ENCODE data around the gene SENP5. TPM values are rescaled to one million over a fixed set of nuclear protein-coding genes. Genes with fewer than 3 reads are reported as not detected.

The SENP5 gene
- total RNA-seq, 1 experiment from 2014 or later: 30.4 TPM

DNA sequence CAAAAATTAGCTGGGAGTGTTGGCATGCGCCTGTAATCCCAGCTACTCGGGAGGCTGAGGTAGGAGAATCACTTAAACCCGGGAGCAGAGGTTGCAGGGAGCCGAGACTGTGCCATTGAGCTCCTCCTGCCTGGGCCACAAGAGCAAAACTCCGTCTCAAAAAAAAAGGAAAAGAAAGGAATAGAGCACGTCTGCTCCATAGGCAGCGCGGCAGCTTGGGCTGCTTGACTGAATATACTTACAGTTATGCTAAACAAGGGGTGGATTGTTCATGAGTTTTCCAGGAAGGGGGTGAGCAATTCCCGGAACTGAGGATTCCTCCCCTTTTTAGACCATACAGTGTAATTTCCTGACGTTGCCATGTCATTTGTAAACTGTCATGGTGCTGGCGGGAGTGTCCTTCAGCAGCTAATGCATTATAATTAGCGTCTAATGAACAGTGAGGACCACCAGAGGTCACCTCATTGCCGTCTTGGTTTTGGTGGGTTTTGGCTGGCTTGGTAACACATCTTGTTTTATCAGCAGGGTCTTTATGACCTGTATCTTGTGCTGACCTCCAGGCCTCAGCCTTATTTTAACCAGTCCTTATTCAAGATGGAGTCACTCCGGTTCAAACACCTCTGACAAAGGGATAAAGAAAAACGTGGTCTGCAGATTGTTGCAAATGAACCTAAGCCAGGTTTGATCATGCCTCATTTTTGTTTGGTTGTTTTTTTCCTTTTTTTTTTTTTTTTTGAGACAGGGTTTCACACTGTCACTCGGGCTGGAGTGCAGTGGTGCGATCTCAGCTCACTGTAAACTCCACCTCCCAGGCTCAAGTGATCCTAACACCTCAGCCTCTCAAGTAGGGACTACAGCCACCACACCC lies 24.9 kb upstream of the SENP5 start:
- no peak overlapping the region for H2BK20ac ChIP-seq (ENCODE audit: low read depth, low read length, poor library complexity, severe bottlenecking)
- no peak overlapping the region for H4K5ac ChIP-seq (ENCODE audit: insufficient read length, low read depth, low read length)
- H2BK15ac ChIP-seq (ENCODE audit: low read depth, low read length): no peak overlapping the region
- WGBS (ENCODE audit: extremely low coverage, insufficient read length, low lambda C conversion rate): no CpG with 5 or more reads among the region's 17 CpGs
- no peak overlapping the region for H2BK12ac ChIP-seq (ENCODE audit: insufficient read length, low read depth, low read length)
- no peak overlapping the region for H3K23ac ChIP-seq (ENCODE audit: insufficient read length, low read depth, low read length)
- no peaks in the 10 kb centered on the region for H3K23me2 ChIP-seq (ENCODE audit: insufficient read length, low read depth, low read length, poor library complexity, severe bottlenecking)
- no peak overlapping the region for H4K91ac ChIP-seq (ENCODE audit: insufficient read length, low read depth, low read length)
- no peaks in the 10 kb centered on the region for H3K79me2 ChIP-seq (ENCODE audit: insufficient read depth, low read length)
- H4K20me1 ChIP-seq (ENCODE audit: control insufficient read depth, insufficient read depth, insufficient read length): no peaks in the 10 kb centered on the region
- no peak overlapping the region for H2AK5ac ChIP-seq (ENCODE audit: insufficient read length, low read length)
- H3K9ac ChIP-seq (ENCODE audit: extremely low read depth, insufficient read length, low read length): no peak overlapping the region
- no peak overlapping the region for H3K18ac ChIP-seq (ENCODE audit: insufficient read length, low read depth, low read length)
- H3K27me3 Mint-ChIP-seq (ENCODE audit: low read depth): no peaks in the 10 kb centered on the region
- no peak overlapping the region for H3K56ac ChIP-seq (ENCODE audit: insufficient read length, low read depth, low read length)
- no peak overlapping the region for H2AFZ ChIP-seq (ENCODE audit: low read length)
- no peak for TF ChIP-seq CTCF (conservative IDR thresholded peaks at IDR 0.05)
- no peak overlapping the region for H3K27ac ChIP-seq (ENCODE audit: insufficient read length, low read depth, low read length)
- no peak overlapping the region for H3K4me3 Mint-ChIP-seq
- H3K79me1 ChIP-seq (ENCODE audit: insufficient read depth, low read depth, low read length, poor library complexity, severe bottlenecking): no peaks in the 10 kb centered on the region
- no peaks in the 10 kb centered on the region for H3K9me3 ChIP-seq (ENCODE audit: control insufficient read depth, low read depth, low read length)
- H3K27ac Mint-ChIP-seq: no peak overlapping the region; a peak in 1 of 7 replicates
- H3K9me3 Mint-ChIP-seq: peaks cover 12 to 17% of the 10 kb centered on the region in 2 experiments
- H3T11ph ChIP-seq (ENCODE audit: low read length): no peak overlapping the region
- peaks cover 0 to 3% (median under 1%) of the 10 kb centered on the region in 3 experiments; a peak in 2 of 7 replicates for H3K36me3 Mint-ChIP-seq (ENCODE audit: insufficient read depth in 1 of 3, low read depth in 3 of 3)
- H2BK5ac ChIP-seq (ENCODE audit: insufficient read length, low read length): no peak overlapping the region
- H3K4me2 ChIP-seq (ENCODE audit: insufficient read depth, insufficient read length, low read length): no peak overlapping the region
- no peak overlapping the region for H2BK120ac ChIP-seq (ENCODE audit: low read depth, low read length, poor library complexity, severe bottlenecking)
- DNase-seq: no peak
- H3K4ac ChIP-seq (ENCODE audit: low read depth, low read length): no peak overlapping the region
- H4K8ac ChIP-seq (replicated peaks; ENCODE audit: insufficient read length, low read depth, low read length): no peak overlapping the region
- H3K4me1 ChIP-seq (ENCODE audit: insufficient read depth, low read length): no peaks in the 10 kb centered on the region
- no peaks in the 10 kb centered on the region for H3K27me3 ChIP-seq (ENCODE audit: insufficient read depth, low read length)
- peaks cover 0 to 4% of the 10 kb centered on the region in 2 experiments; a peak in 2 of 4 replicates for H3K4me1 Mint-ChIP-seq
- H3K14ac ChIP-seq (ENCODE audit: insufficient read depth, low read length): no peak overlapping the region

Data from H9 (cell line).